Measurements from ENCODE around the gene FNIP2. TPM values are rescaled to one million over a fixed set of nuclear protein-coding genes. Genes with fewer than 3 reads are reported as not detected.

FNIP2 gene
- polyA plus RNA-seq, 4 donors = 43.0 to 50.1 (median 49.5) TPM

DNA sequence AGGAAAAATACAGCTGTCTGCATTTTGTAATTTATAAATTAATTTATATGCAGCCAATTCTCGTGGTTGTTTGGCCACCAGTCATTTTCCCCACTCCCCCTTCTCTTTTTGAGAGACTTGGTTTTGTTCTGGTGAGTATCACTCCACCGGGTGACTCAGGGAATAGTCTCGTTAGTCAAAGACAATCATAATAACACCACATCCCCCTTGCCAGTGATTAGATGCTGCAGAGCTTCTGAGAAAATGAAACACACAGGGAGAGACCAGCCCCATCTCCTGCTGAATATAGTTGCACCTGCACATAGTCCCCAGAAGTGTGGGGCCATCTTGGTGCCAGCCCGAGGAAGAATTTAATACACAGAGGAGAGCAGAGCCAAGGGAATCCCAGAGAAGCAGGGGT is 8.0 kb upstream of the FNIP2 start:
- no peak for DNase-seq (ENCODE audit: low read depth in 4 of 4, low spot score in 3 of 4)

DNA sequence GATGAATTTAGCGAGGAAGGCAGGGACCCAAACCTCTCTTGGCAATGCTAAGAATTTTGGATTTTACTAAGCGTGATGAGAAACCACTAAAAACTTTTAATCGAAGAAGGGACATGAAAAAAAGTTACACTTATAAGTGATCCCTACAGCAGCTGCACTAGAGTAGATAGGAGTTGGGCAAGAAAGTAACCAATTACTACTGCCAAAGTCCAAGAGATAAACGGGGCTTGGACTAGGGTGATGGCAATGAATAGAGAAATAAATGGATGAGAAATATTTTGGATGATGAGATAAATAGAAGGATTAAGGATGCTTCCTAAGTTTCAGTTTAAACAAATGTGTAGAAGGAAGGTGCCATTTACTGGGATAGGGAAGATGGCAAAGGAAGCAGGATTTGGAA is 6.3 kb upstream of the FNIP2 start:
- no peak for DNase-seq (ENCODE audit: low read depth in 4 of 4, low spot score in 3 of 4)

DNA sequence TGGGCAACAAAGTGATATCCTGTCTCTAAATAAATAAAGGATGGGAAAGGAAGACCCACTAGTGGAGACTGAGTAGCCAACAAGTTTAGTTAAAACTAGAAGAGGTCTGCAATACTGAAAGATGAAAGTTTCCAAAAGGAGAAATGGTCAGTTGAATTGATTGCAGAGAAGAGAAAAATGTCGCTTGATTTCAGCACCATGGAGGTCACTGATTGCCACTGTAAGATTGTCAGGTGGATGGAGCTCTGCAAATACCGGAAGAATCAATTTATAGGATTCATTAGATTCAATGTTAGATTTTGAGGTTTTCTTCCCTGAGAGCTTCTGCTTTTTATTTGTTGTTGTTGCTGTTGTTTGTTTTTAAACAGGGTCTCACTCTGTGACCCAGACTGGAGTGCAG is 5.4 kb upstream of the FNIP2 start:
- DNase-seq (ENCODE audit: low read depth in 4 of 4, low spot score in 3 of 4) = no peak

DNA sequence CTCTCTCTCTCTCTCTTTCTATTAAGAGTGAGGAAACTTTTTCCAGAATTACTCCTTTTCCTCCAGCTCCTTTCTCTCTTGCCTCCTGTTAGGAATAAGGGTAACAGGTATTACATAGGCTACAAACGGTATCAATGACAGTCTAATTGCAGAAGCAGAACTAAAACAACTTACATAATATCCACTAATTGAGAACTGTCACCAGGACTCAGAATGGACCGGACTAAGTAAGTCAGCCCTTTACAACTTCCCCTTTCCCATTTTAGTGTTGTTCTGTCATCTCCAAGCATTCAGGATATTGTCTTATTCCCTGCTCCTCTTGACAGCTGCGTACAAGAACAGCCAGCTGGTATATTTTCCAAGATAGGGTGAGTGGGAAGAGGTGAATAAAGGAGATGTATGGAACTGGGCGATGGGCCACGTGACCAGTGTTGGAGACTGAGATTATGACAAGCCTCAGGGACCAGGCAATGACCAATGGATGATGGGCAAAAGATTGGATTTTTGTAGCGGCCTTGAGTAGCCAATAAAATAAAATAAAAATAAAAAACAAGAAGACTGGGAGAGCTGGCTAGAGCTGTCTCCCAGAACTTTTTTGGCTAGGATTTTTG is 2.3 kb upstream of the FNIP2 start:
- no peak for DNase-seq (ENCODE audit: low read depth in 4 of 4, low spot score in 3 of 4)

DNA sequence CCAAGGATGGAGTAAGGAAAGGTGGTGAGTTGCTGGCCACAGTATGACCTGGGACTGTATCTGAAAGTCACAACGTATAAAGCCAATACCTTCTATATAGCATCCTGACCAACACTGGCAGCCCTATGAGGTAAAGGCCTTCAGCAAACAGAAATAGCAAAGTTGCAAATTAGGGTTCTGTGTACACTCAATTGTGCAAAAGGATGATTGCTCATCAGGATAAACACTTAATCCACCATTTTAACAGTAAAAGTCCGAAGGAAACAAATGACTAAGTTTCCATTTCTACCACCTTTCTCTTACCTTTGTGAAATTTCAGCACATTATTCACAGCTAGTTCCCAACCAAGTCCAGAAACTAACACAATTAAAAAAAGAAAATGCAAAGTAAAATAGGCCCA is 1.4 kb upstream of the FNIP2 start:
- no peak for DNase-seq (ENCODE audit: low read depth in 4 of 4, low spot score in 3 of 4)

DNA sequence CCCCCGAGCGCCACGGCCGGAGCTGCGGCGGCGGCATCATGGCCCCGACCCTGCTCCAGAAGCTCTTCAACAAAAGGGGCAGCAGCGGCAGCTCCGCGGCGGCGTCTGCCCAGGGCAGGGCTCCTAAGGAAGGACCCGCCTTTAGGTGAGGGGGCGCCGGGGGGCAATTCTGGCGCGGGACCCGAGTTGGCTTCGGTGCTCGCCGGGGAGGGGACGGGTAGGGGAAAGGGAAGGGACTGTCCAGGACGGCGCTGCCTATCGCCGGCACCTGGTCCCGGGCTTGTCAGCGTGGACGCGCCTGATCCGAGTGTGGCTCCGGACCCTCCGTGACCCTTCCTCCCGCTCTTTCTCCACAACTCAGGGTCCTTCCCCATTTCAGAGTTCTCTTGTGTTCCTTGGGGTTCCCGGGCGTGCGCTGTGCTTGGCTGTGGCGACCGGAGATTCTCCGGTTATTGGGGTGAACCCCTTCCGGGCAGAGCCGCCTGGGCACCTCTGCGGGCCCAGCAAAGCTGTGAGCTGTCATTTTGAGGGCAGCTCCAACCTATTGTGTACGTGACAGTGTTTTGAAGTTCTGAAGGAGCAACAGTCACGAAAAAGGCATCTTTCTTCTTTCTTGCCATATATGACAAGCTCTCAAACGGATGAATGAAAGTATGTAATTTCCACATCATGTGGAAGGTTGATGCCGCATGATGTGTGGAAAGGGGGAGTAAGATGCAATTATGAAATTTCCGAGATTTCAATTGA is 522 bp downstream of the FNIP2 start:
- peak in 1 of 4 donors; percentile 39 for DNase-seq (ENCODE audit: low read depth in 4 of 4, low spot score in 3 of 4)

DNA sequence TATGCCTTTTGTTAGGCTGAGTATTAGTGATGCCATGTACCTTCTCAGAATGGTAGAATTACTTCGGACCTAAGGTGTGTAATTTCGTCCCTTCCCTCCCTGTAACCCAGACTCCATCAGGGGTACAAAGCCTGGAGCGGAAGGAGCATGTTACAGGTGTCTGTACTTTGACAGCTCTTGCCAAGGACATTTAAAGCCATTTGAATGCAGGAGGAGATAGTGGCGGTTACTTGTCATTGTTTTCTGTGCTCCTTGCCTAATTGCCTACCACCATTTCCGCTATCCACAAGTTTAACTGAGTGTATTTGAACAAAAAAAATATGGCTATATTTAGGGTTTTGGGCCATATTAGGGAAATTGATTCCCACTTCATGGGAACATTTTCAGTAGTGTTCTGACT is 1.8 kb downstream of the FNIP2 start:
- DNase-seq (ENCODE audit: low read depth in 4 of 4, low spot score in 3 of 4) = no peak

DNA sequence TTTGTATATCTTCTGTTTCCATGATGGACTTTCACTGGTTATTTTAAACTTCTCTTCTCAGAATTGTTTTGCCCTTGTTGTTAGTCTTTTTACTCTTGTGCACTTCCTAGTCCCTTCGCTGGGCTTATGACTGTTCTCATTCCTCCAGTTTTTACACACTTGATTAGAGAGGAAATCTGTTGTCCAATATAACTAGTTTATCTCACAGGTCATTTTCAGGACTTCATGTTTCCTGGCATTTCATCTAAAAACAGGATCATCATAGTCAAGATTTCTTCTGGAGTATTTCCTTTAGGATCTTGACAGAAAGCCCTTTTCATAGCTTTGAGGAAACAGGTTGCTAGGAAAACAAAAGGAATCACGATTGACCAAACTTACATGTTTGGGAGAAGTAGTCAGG is 3.0 kb downstream of the FNIP2 start:
- DNase-seq (ENCODE audit: low read depth in 4 of 4, low spot score in 3 of 4) = no peak

DNA sequence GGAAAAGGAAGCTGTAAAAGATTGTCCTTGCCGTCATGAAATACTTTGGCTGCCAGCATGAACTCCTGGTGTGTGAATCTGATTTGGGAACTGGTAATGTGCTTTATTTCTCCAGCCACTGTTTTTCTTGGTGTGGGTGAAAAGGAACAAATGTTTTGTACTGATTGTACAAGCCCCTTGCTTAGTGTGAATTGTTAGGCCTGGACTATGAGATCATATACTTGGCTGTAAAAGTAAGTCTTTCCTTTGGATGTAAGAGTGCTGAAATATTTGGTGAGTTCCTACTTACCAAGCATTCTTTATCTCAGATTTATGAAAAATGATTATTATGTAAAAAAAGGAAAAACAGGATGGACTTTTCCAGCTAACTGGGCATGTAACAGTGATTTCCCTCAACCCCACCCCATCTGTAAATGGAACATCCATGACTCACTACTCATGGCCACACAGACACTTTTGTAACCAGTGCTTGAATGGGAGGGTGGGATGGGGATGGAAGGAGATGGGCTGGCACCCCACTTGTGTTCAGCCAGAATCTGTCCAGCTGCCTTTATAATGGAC is 6.3 kb downstream of the FNIP2 start:
- DNase-seq (ENCODE audit: low read depth in 4 of 4, low spot score in 3 of 4) = no peak

DNA sequence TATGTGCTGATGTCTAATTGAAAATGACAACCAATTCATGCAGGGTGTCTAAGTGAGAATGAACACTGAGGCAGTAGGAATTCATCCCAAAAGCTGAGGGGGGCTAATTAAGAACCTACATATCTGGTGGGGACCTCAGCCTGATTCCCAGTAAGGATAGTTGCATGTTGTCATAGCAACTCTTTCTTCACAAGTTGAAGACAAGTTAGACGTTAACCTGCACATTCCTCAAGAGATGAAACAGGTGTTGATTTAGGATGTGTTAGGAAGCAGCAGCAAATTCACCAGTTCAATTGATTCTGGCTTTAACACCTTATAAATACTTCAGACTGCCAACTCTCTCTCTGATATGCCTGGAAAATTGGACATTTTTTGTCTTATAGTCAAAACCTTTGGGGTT is 7.3 kb downstream of the FNIP2 start:
- DNase-seq (ENCODE audit: low read depth in 4 of 4, low spot score in 3 of 4) = no peak

DNA sequence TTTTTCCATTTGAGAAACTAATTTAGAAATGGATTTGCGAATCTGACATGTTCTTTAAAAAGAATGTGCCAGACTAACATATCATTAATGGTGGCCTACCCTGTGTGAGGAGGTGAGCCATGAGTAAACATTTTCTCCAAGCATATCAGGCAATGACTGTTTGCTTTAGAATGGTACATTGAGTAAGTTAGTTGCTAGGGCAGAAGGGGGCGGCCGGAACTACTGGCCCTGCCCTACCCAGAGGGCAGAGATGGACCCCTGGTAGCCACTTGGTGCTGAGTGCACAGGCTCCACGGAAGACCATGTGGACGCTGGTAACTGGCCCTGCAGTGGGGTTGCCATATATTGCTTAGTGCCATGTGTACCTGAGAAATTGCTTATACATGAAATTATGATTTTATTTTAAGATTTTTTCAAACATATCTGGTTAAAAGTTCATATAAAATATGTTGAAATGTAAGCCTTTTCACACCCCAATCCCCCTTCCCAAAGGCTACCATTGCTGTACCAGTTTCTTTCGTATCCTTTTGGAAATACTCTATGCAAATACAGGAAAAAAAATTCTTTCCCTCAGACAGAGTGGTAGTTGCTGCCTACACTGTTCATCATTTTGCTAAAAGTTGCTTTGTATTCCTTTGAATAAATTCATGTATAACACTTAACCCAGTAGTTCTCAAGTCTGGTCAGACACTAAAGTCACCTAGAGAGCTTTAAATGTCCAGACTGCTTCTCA is 8.8 kb downstream of the FNIP2 start:
- DNase-seq (ENCODE audit: low read depth in 4 of 4, low spot score in 3 of 4) = no peak

DNA sequence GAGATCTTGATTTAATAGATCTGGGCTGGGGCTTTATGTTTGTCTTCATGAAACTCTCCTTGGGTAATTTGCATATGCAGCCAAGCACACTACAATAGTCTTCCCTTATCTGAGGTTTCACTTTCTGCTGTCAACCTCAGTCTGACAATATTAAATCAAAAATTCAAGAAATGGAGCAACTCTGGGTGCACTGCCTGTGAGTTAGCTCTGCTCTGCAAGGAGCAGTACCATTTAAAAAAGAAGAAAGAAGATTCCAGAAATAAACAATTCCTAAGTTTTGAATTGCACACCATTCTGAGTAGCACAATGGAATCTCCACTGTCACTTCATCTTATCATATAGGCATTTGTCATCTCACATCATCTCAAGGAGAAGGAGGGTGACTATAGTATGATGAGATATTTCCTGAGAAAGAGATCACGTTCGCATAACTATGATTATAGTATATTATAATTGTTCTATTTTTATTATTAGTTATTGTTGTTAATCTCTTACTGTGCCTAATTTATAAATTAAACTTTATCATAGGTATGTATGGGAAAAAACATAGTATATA is 9.4 kb downstream of the FNIP2 start:
- no peak for DNase-seq (ENCODE audit: low read depth in 4 of 4, low spot score in 3 of 4)

DNA sequence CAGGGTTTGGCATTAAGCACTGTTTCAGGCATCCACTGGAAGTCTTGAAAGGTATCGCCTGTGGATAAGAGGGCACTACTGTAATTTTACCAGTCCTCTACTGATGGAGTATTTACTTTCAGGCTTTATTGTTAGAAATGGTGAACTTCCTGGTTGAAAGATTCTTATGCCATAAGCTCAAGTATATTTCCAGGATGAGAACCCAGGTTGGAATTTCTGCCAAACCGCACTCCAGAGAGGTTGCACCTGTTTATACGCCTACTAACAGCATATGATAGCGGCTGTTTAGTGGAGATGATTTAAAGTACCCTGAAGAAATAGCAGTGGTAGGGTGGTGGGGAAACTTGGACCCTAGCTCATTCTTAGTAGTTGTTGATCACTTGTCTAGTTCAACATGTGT is 9.9 kb downstream of the FNIP2 start:
- no peak for DNase-seq (ENCODE audit: low read depth in 4 of 4, low spot score in 3 of 4)

DNA sequence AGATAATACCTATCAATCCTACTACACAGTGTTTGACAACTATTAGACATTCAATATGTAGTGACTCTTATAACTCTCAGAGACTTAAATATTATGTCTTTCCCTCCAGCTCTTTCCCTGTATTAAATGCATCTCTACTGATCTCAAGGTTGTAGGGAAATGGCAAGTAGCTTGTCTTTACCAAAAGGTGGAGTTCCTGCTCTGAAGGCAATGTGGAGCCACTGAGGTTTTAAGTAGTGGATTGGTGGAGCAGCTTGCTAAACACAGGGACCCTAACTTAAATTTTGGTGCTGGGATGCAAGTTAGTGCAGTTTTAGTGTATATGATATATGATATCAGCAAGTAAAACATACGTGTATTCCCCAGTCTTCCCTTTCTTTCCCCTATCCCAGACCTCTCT is 13.1 kb downstream of the FNIP2 start:
- no peak for DNase-seq (ENCODE audit: low read depth in 4 of 4, low spot score in 3 of 4)

DNA sequence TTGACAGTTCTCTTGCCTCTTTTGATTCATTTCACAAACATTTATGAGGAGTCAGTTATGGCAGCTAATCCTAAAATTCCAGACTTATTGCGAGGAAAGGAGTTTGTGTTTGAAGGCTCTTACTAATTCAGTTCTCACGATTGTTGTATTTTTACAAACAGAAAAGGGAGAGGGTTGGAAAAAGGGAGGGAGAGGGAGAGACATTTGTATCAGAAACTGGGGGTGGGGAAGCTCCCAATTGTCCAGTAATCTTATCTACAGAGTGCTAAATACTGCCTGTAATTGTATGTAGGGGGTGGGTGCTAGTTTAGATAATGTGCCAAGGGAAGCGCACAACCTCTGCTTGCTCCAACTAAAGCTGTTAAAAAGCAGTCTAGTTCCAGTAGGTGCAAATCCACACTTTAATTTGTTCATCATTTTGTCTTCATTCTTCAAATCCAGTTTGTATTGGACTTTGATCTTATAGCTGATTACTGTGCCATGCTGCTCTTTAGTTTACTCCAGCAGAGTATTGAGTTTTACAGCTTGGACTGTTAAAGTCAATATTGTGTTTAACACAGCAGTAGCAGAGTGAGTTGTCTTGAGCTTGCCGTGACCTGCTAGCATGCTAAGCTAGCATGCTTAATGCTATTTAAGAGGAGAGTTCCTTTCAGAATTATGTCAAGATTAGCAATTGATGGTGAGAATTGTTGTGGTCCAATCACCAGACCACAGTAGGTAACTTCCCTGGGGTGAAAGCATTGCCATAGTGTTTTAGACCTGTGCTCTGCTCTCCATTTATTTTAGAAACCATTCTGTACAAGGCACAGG is 13.9 kb downstream of the FNIP2 start:
- no peak for DNase-seq (ENCODE audit: low read depth in 4 of 4, low spot score in 3 of 4)

DNA sequence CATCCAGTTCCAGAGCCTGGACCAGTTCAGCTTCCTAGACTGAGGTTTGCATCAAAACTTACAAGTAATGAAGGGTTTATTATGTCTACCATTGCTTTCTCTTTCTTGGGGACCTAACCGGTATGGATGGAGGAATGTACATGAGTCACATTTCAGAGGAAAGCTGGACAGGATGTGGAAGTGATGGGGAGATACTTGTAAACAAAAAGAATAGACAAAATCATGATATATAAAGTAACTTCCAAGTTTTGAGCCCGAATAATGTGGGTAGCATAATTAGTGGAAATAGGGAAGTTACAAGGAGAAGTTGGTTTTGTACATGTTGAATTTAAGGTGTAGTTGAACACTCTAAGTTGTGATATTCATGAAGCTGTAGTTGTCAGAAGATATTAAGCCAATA is 15.0 kb downstream of the FNIP2 start:
- no peak for DNase-seq (ENCODE audit: low read depth in 4 of 4, low spot score in 3 of 4)

DNA sequence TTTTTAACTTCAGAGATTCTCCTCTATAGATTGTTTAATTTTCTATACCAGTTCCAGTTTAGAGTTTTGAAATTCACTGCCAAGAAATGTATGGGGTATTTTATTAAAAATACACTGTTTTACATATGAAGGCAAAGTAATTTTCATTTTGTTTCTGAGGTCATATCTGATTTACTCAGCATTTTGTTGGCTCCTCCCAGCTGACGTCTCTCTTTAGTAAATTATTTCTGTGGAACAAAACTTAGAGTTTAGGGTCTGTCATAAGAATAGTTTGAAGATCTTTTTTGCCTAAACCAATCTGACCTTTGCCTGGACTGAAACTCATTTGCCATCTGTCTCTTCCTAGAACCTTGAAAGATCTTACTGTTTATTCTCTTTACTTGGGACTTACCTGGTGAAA is 16.9 kb downstream of the FNIP2 start:
- no peak for DNase-seq (ENCODE audit: low read depth in 4 of 4, low spot score in 3 of 4)

DNA sequence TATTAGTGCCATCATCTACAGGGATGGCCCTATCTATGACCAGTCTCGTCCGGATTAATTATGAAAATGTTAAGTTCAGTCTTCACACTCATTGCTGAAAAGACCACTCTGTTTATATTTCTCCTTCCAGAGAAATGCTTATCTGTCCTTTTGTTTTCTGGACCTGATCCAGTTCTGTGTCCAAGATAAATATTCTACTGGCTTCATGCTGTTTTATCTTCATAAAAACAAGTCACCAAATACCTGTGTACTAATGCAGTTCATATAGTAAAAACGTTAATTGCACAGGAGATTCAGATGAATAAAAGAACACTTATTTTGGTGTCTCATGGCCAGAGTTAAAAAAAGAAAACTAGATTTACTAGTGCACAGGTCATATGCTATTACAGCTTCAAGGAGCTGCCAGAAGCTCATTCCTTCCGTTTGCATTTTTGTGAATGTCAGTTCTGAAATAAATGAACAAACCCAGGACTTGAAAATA is 17.3 kb downstream of the FNIP2 start:
- DNase-seq (ENCODE audit: low read depth in 4 of 4, low spot score in 3 of 4) = no peak

DNA sequence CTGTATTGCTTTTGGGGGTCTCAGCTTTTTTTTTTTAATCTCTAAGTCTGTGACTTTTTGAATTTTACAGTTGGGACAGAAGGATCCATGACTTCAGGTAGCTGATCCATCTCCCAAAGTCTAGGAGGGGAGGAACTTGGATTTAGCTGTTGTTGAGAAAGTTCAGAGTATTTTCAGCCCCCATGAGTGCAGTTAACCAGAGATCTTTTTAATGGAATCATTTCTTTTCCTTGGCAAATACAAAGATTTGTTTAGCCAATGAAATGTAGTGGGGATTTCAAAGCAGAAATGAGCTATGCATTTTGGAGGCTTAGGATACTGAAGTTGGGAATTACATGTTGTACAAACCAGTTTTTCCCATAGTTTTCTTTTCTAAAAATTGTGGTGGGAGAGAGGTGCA is 18.1 kb downstream of the FNIP2 start:
- DNase-seq (ENCODE audit: low read depth in 4 of 4, low spot score in 3 of 4) = no peak

DNA sequence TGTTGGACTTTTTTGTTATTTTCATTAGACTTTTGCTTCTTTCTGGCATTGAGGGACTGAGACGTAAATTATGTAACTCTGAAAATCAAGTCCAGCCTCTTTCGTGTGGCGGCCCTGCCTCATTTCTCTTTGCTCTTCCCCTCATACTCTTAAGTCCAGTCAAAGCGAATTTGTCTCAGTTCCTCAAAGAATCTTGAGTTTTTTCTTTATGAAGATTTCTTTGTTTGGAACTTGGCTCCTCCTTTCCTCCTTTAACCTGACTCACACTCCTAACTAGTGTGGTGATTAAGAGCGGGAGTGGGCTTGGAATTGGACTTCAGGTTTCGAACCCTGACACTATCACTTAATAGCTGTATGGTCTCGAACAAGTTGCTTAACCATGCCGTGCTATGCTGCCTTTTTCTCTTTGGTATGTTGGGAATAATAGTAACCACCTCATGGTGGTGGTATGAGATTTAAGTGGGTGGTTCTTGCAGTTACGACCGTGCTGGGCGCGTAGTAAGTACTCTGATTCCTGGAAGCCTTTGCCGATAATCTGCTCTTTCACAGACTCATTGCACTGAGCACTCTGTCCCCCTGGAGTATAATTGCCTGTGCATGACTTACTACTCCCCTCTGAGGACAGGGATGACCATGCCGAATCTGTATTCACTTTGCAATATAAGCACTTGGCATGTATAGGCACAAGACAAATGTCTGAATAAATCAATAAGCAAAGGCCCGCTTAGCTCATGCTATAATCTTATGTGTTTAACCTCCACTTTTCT is 19.1 kb downstream of the FNIP2 start:
- no peak for DNase-seq (ENCODE audit: low read depth in 4 of 4, low spot score in 3 of 4)

All from right renal pelvis (tissue), 4 donors.